Measurements from ENCODE around the gene MRPS2. TPM values are rescaled to one million over a fixed set of nuclear protein-coding genes. Genes with fewer than 3 reads are reported as not detected.

The MRPS2 gene
- total RNA-seq, 1 experiment from 2014 or later = 81.0 TPM

- no peaks in the 10 kb centered on the region; the same call in 1 of the 2 replicates for H3K4me1 ChIP-seq (ENCODE audit: insufficient read depth, low read length)
- Mint-ChIP-seq H3K9me3 (no peaks in the 10 kb centered on the region; a peak in 1 of 5 replicates), H3K27me3 (ENCODE audit: low read depth) (peaks cover 10% of the 10 kb centered on the region), H3K27ac (no peak overlapping the region; a peak in 1 of 7 replicates), H3K4me1 (peaks cover 7 to 14% of the 10 kb centered on the region in 2 experiments), H3K36me3 (ENCODE audit: insufficient read depth in 1 of 3, low read depth in 3 of 3) (peaks cover 18 to 39% (median 38%) of the 10 kb centered on the region in 3 experiments; a peak in 6 of 7 replicates), H3K4me3 (peak overlapping the region in 1 of 2 experiments; percentile 92; a peak in 3 of 5 replicates)
- no peak for DNase-seq
- H2BK12ac ChIP-seq (ENCODE audit: insufficient read length, low read depth, low read length) = no peak overlapping the region
- H4K5ac ChIP-seq (ENCODE audit: insufficient read length, low read depth, low read length) = no peak overlapping the region
- no CpG with 5 or more reads among the region's 16 CpGs for WGBS (ENCODE audit: extremely low coverage, insufficient read length, low lambda C conversion rate)
- TF ChIP-seq CTCF (conservative IDR thresholded peaks at IDR 0.05) = no peak
- no peaks in the 10 kb centered on the region for H3K9me3 ChIP-seq (ENCODE audit: control insufficient read depth, low read depth, low read length)
- H3T11ph ChIP-seq (ENCODE audit: low read length) = no peak overlapping the region
- no peaks in the 10 kb centered on the region for H3K27me3 ChIP-seq (ENCODE audit: insufficient read depth, low read length)
- H3K27ac ChIP-seq (ENCODE audit: insufficient read length, low read depth, low read length) = no peak overlapping the region
- no peak overlapping the region for H3K4me2 ChIP-seq (ENCODE audit: insufficient read depth, insufficient read length, low read length)
- no peak overlapping the region for H3K9ac ChIP-seq (ENCODE audit: extremely low read depth, insufficient read length, low read length)
- H4K8ac ChIP-seq (replicated peaks; ENCODE audit: insufficient read length, low read depth, low read length) = no peak overlapping the region
- H3K79me1 ChIP-seq (ENCODE audit: insufficient read depth, low read depth, low read length, poor library complexity, severe bottlenecking) = no peaks in the 10 kb centered on the region
- no peak overlapping the region for H3K23ac ChIP-seq (ENCODE audit: insufficient read length, low read depth, low read length)
- no peak overlapping the region for H2AK5ac ChIP-seq (ENCODE audit: insufficient read length, low read length)
- H3K79me2 ChIP-seq (ENCODE audit: insufficient read depth, low read length) = no peaks in the 10 kb centered on the region
- H2BK20ac ChIP-seq (ENCODE audit: low read depth, low read length, poor library complexity, severe bottlenecking) = no peak overlapping the region
- no peak overlapping the region for H4K91ac ChIP-seq (ENCODE audit: insufficient read length, low read depth, low read length)
- H2BK120ac ChIP-seq (ENCODE audit: low read depth, low read length, poor library complexity, severe bottlenecking) = no peak overlapping the region
- H3K23me2 ChIP-seq (ENCODE audit: insufficient read length, low read depth, low read length, poor library complexity, severe bottlenecking) = peaks cover 16% of the 10 kb centered on the region
- no peak overlapping the region for H3K18ac ChIP-seq (ENCODE audit: insufficient read length, low read depth, low read length)
- H2BK15ac ChIP-seq (ENCODE audit: low read depth, low read length) = no peak overlapping the region
- no peaks in the 10 kb centered on the region for H4K20me1 ChIP-seq (ENCODE audit: control insufficient read depth, insufficient read depth, insufficient read length)
- no peak overlapping the region for H3K4ac ChIP-seq (ENCODE audit: low read depth, low read length)
- no peak overlapping the region for H2AFZ ChIP-seq (ENCODE audit: low read length)
- H2BK5ac ChIP-seq (ENCODE audit: insufficient read length, low read length) = no peak overlapping the region
- no peak overlapping the region for H3K56ac ChIP-seq (ENCODE audit: insufficient read length, low read depth, low read length)
- H3K14ac ChIP-seq (ENCODE audit: insufficient read depth, low read length) = no peak overlapping the region
These were observed 2.4 kb downstream of the MRPS2 start for GRCh38 chr9:135502873-135503321.

All from H9 (cell line).